Stomach (tissue), 4 donors: ENCODE results near the gene TMEM17.

ENCODE experiments used
- POLR2A ChIP-seq, 4 donors: fragments of 450-650 bp; IDR thresholded peaks; one replicate each; pipeline ENCODE4 v1.6.1; 2016; ENCODE audit warnings: antibody characterized with exemption in 4 of 4, control low read depth in 2 of 4, mild to moderate bottlenecking in 1 of 4, moderate library complexity in 1 of 4
- POLR2AphosphoS5 ChIP-seq, 3 donors: sonication (generic); formaldehyde crosslinking; IDR thresholded peaks; one replicate each; pipeline ENCODE4 v1.6.1; 2016; ENCODE audit warnings: antibody characterized with exemption in 3 of 3
- TF ChIP-seq, protein P1 (sequence below), 7 experiments: fragments of 450-650 bp in 4 of 7; fragments of 200-600 bp in 3 of 7; sonication (generic) in 3 of 7; IDR thresholded peaks; one replicate each; pipeline ENCODE4 v1.5.1; 2016 to 2019; ENCODE audit warnings: antibody characterized with exemption in 7 of 7, control low read depth in 2 of 7, mild to moderate bottlenecking in 1 of 7

DNA sequence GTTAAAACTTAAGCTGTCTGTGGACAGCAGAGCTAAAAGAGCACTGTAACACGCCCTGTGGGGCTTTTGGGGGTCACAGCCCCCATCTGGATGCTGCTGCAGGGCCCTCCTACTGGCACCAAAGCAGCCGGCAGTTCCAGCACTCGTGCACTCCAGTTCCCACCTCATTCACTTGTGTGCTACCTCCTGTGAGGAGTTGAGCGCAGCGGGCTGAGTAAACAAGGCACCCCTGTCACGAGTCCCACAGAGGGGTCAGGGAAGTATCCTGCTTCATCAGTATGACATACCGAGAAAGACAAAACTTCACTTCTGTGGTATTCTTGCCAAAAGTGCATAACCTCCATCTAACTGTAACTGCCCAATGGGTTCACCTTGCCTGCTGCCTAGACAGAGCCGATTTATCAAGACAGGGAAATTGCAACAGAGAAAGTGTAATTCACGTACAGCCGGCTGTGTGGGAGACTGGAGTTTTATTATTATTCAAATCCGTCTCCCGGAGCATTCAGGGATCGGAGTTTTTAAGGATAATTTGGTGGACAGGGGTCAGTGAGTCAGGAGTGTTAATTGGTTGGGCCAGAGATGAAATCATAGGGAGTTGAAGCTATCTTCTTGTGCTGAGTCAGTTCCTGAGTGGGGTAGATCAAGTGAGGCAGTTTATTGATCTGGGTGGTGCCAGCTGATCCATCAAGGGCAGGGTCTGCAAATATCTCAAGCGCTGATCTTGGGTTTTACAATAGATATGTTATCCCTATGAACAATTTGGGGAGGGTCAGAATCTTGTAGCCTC is 41.6 kb downstream of the TMEM17 start:
- TF ChIP-seq POLR2A (IDR thresholded peaks at IDR 0.05): no peak
- TF ChIP-seq, protein P1, sequence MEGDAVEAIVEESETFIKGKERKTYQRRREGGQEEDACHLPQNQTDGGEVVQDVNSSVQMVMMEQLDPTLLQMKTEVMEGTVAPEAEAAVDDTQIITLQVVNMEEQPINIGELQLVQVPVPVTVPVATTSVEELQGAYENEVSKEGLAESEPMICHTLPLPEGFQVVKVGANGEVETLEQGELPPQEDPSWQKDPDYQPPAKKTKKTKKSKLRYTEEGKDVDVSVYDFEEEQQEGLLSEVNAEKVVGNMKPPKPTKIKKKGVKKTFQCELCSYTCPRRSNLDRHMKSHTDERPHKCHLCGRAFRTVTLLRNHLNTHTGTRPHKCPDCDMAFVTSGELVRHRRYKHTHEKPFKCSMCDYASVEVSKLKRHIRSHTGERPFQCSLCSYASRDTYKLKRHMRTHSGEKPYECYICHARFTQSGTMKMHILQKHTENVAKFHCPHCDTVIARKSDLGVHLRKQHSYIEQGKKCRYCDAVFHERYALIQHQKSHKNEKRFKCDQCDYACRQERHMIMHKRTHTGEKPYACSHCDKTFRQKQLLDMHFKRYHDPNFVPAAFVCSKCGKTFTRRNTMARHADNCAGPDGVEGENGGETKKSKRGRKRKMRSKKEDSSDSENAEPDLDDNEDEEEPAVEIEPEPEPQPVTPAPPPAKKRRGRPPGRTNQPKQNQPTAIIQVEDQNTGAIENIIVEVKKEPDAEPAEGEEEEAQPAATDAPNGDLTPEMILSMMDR (IDR thresholded peaks at IDR 0.05): no peak
- TF ChIP-seq POLR2AphosphoS5 (IDR thresholded peaks at IDR 0.05): no peak
